GM23338 (cell line): ENCODE measurements around the gene RABGAP1L. TPM values are rescaled to one million over a fixed set of nuclear protein-coding genes. Genes with fewer than 3 reads are reported as not detected.

Experiments used
- ATAC-seq: fragments of 200-7000 bp; cut with Tn5 transposase; 3 replicates; pipeline ENCODE4 v1.9.1; 2020
- DNase-seq: peaks from one replicate; pipeline ENCODE4 v3.0.0-alpha.2; 2015; ENCODE audit warnings: low spot score
- H2AFZ ChIP-seq: fragments of 200-600 bp; sonication (generic); 2 replicates; pipeline ENCODE4 v1.8.0; 2016; ENCODE audit warnings: antibody characterized with exemption, mild to moderate bottlenecking, moderate library complexity
- H3F3A ChIP-seq: fragments of 200-600 bp; sonication (generic); replicated peaks from 2 replicates; pipeline ENCODE4 v1.8.0; 2017; ENCODE audit warnings: antibody characterized with exemption, mixed run types, low read depth
- H3K27ac ChIP-seq: fragments of 200-600 bp; sonication (generic); 2 replicates; pipeline ENCODE4 v1.6.1; 2016; ENCODE audit warnings: low read depth
- H3K27me3 ChIP-seq: fragments of 200-600 bp; sonication (generic); 2 replicates; pipeline ENCODE4 v1.8.0; 2016; ENCODE audit warnings: mild to moderate bottlenecking, mixed run types, moderate library complexity; ENCODE audit not compliant: insufficient read depth
- H3K36me3 ChIP-seq: fragments of 200-600 bp; sonication (generic); 2 replicates; pipeline ENCODE4 v1.8.0; 2016; ENCODE audit warnings: mild to moderate bottlenecking; ENCODE audit not compliant: insufficient read depth
- H3K4me1 ChIP-seq: fragments of 200-600 bp; sonication (generic); 2 replicates; pipeline ENCODE4 v1.8.0; 2016; ENCODE audit warnings: mild to moderate bottlenecking, moderate library complexity; ENCODE audit not compliant: insufficient read depth
- H3K4me2 ChIP-seq: fragments of 200-600 bp; sonication (generic); 2 replicates; pipeline ENCODE4 v1.7.1; 2017; ENCODE audit warnings: mixed run types
- H3K4me3 ChIP-seq: fragments of 200-600 bp; sonication (generic); 2 replicates; pipeline ENCODE4 v1.6.1; 2016; ENCODE audit warnings: mixed run types
- H3K79me2 ChIP-seq: fragments of 200-600 bp; sonication (generic); replicated peaks from 2 replicates; pipeline ENCODE4 v1.8.0; 2017; ENCODE audit warnings: mild to moderate bottlenecking; ENCODE audit not compliant: insufficient read depth
- H3K9me2 ChIP-seq: fragments of 200-600 bp; sonication (generic); 2 replicates; pipeline ENCODE4 v1.8.0; 2017; ENCODE audit not compliant: insufficient read depth
- H4K20me1 ChIP-seq: fragments of 200-600 bp; sonication (generic); replicated peaks from 2 replicates; pipeline ENCODE4 v1.8.0; 2017; ENCODE audit warnings: mild to moderate bottlenecking; ENCODE audit not compliant: insufficient read depth
- H3K27ac Mint-ChIP-seq: 2 replicates; pipeline ENCODE4 v1.8.0; 2020; ENCODE audit warnings: inconsistent platforms, mild to moderate bottlenecking, moderate library complexity, mixed read lengths
- H3K27me3 Mint-ChIP-seq: 3 replicates; pipeline ENCODE4 v1.8.0; 2022; ENCODE audit warnings: low read depth, mild to moderate bottlenecking, moderate library complexity, mixed read lengths, inconsistent platforms; ENCODE audit not compliant: insufficient read depth, poor library complexity
- H3K36me3 Mint-ChIP-seq: 3 replicates; pipeline ENCODE4 v1.8.0; 2021; ENCODE audit warnings: low read depth, mild to moderate bottlenecking, inconsistent platforms, moderate library complexity, mixed read lengths
- H3K4me1 Mint-ChIP-seq: 3 replicates; pipeline ENCODE4 v1.8.0; 2020; ENCODE audit warnings: mild to moderate bottlenecking, inconsistent platforms, mixed read lengths
- H3K4me3 Mint-ChIP-seq: 3 replicates; pipeline ENCODE4 v1.8.0; 2021; ENCODE audit warnings: moderate library complexity, mild to moderate bottlenecking, inconsistent platforms, mixed read lengths
- H3K9me3 Mint-ChIP-seq: 3 replicates; pipeline ENCODE4 v1.8.0; 2020; ENCODE audit warnings: moderate library complexity, mild to moderate bottlenecking, inconsistent platforms, mixed read lengths
- CREB1 ChIP-seq: fragments of 250-450 bp; sonication (Bioruptor Pico); IDR thresholded peaks from 2 replicates; pipeline ENCODE4 v1.5.0; 2020; ENCODE audit warnings: low read depth, mild to moderate bottlenecking, moderate library complexity
- EZH2 ChIP-seq: fragments of 200-600 bp; sonication (generic); IDR thresholded peaks from one replicate; pipeline ENCODE4 v1.8.0; 2017; ENCODE audit warnings: antibody characterized with exemption, mild to moderate bottlenecking, low read depth; ENCODE audit not compliant: unreplicated experiment
- EZH2phosphoT487 ChIP-seq: fragments of 200-600 bp; sonication (generic); IDR thresholded peaks from one replicate; pipeline ENCODE4 v1.8.1; 2018; ENCODE audit warnings: antibody characterized with exemption; ENCODE audit not compliant: unreplicated experiment
- JUNB ChIP-seq: IDR thresholded peaks from one replicate; pipeline ENCODE4 v1.6.1; 2016; ENCODE audit warnings: antibody characterized with exemption; ENCODE audit not compliant: unreplicated experiment
- NANOG ChIP-seq: IDR thresholded peaks from 2 replicates; pipeline ENCODE4 v1.6.1; 2016; ENCODE audit warnings: antibody characterized with exemption, borderline replicate concordance
- POLR2AphosphoS5 ChIP-seq: IDR thresholded peaks from 2 replicates; pipeline ENCODE4 v1.6.1; 2016; ENCODE audit warnings: antibody characterized with exemption, low read depth
- STAT1 ChIP-seq: IDR thresholded peaks from one replicate; pipeline ENCODE4 v1.6.1; 2016; ENCODE audit warnings: antibody characterized with exemption; ENCODE audit not compliant: unreplicated experiment
- ZNF114 ChIP-seq: fragments of 250-450 bp; sonication (Bioruptor Pico); IDR thresholded peaks from 2 replicates; pipeline ENCODE4 v1.5.0; 2020; ENCODE audit warnings: mild to moderate bottlenecking, moderate library complexity
- ZNF331 ChIP-seq: fragments of 250-450 bp; sonication (Bioruptor Pico); IDR thresholded peaks from 2 replicates; pipeline ENCODE4 v1.5.0; 2020; ENCODE audit warnings: low read depth, mild to moderate bottlenecking, moderate library complexity
- polyA plus RNA-seq: library from polyadenylated mRNA; unstranded; fragments of >200 nt; fragmentation: Nextera tagmentation; extraction: Ambion mirVana; gene quantifications from 2 replicates; pipeline ENCODE4 v1.2.1, GENCODE V29; 2016
- total RNA-seq: library from RNA; depleted of rRNA; stranded (reverse); fragments of >200 nt; shearing (Covaris generic); gene quantifications from 2 replicates; pipeline ENCODE4 v1.2.3, GENCODE V29; 2014
- TF ChIP-seq, protein P1 (sequence below): fragments of 250-450 bp; sonication (Bioruptor Pico); IDR thresholded peaks from 2 replicates; pipeline ENCODE4 v1.5.0; 2020; ENCODE audit warnings: mild to moderate bottlenecking, moderate library complexity
- TF ChIP-seq, protein P2 (sequence below), 2 experiments: fragments of 200-600 bp in 1 of 2; sonication (generic) in 1 of 2; conservative IDR thresholded peaks; 2 replicates each; pipeline versions ENCODE4 v1.5.1 to v1.6.1; 2016 to 2017; ENCODE audit warnings: antibody characterized with exemption in 2 of 2, low read depth in 2 of 2, mild to moderate bottlenecking in 2 of 2, moderate library complexity in 1 of 2
- TF ChIP-seq, protein P3 (sequence below): IDR thresholded peaks from one replicate; pipeline ENCODE4 v1.6.1; 2018; ENCODE audit warnings: antibody characterized with exemption; ENCODE audit not compliant: unreplicated experiment
- TF ChIP-seq, protein P4 (sequence below): IDR thresholded peaks from 2 replicates; pipeline ENCODE4 v1.6.1; 2016; ENCODE audit warnings: antibody characterized with exemption

The RABGAP1L gene
- total and polyA plus RNA-seq, 2 experiments from 2014 or later, result 83.2 to 136 TPM

DNA sequence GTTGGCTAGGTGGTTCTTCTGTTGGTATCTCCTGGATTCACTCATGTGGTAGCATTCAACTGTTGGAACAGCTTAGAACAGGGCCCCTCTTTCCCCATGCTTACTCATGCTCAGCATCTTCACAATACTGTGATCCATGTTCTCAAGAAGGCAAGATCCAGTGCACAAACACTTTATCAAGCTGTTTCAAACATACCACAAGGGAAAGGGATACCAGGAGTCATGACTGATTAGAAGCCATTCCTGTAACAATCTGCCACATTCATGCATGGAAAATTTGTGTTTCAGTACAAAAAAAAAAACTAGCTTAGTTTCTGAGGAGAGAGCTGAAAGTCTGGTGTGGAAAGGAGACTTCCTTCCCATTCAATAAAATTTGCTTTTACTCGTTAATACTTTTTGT, 670.7 kb downstream of the RABGAP1L start:
- Histone ChIP-seq H3K4me3 (no peak overlapping the region), H4K20me1 (no peaks in the 10 kb centered on the region), H3K27ac (no peak overlapping the region; the same call in 1 of the 2 replicates), H3K4me1 (peaks cover under 1% of the 10 kb centered on the region; the same call in 1 of the 2 replicates), H2AFZ (no peak overlapping the region), H3K36me3 (no peaks in the 10 kb centered on the region), H3K79me2 (no peaks in the 10 kb centered on the region), H3K9me2 (no peaks in the 10 kb centered on the region), H3K4me2 (no peak overlapping the region), H3K27me3 (no peaks in the 10 kb centered on the region), H3F3A (no peaks in the 10 kb centered on the region)
- ATAC-seq (no peak), DNase-seq (no peak)
- Mint-ChIP-seq H3K27me3 (peaks cover 4% of the 10 kb centered on the region), H3K36me3 (no peaks in the 10 kb centered on the region), H3K9me3 (no peaks in the 10 kb centered on the region), H3K27ac (no peak overlapping the region), H3K4me3 (no peak overlapping the region), H3K4me1 (no peaks in the 10 kb centered on the region)
- TF ChIP-seq CREB1 (CRISPR knock-in tag), result no peak
- no peak for TF ChIP-seq EZH2
- no peak for TF ChIP-seq ZNF114 (CRISPR knock-in tag)
- TF ChIP-seq, protein P1, sequence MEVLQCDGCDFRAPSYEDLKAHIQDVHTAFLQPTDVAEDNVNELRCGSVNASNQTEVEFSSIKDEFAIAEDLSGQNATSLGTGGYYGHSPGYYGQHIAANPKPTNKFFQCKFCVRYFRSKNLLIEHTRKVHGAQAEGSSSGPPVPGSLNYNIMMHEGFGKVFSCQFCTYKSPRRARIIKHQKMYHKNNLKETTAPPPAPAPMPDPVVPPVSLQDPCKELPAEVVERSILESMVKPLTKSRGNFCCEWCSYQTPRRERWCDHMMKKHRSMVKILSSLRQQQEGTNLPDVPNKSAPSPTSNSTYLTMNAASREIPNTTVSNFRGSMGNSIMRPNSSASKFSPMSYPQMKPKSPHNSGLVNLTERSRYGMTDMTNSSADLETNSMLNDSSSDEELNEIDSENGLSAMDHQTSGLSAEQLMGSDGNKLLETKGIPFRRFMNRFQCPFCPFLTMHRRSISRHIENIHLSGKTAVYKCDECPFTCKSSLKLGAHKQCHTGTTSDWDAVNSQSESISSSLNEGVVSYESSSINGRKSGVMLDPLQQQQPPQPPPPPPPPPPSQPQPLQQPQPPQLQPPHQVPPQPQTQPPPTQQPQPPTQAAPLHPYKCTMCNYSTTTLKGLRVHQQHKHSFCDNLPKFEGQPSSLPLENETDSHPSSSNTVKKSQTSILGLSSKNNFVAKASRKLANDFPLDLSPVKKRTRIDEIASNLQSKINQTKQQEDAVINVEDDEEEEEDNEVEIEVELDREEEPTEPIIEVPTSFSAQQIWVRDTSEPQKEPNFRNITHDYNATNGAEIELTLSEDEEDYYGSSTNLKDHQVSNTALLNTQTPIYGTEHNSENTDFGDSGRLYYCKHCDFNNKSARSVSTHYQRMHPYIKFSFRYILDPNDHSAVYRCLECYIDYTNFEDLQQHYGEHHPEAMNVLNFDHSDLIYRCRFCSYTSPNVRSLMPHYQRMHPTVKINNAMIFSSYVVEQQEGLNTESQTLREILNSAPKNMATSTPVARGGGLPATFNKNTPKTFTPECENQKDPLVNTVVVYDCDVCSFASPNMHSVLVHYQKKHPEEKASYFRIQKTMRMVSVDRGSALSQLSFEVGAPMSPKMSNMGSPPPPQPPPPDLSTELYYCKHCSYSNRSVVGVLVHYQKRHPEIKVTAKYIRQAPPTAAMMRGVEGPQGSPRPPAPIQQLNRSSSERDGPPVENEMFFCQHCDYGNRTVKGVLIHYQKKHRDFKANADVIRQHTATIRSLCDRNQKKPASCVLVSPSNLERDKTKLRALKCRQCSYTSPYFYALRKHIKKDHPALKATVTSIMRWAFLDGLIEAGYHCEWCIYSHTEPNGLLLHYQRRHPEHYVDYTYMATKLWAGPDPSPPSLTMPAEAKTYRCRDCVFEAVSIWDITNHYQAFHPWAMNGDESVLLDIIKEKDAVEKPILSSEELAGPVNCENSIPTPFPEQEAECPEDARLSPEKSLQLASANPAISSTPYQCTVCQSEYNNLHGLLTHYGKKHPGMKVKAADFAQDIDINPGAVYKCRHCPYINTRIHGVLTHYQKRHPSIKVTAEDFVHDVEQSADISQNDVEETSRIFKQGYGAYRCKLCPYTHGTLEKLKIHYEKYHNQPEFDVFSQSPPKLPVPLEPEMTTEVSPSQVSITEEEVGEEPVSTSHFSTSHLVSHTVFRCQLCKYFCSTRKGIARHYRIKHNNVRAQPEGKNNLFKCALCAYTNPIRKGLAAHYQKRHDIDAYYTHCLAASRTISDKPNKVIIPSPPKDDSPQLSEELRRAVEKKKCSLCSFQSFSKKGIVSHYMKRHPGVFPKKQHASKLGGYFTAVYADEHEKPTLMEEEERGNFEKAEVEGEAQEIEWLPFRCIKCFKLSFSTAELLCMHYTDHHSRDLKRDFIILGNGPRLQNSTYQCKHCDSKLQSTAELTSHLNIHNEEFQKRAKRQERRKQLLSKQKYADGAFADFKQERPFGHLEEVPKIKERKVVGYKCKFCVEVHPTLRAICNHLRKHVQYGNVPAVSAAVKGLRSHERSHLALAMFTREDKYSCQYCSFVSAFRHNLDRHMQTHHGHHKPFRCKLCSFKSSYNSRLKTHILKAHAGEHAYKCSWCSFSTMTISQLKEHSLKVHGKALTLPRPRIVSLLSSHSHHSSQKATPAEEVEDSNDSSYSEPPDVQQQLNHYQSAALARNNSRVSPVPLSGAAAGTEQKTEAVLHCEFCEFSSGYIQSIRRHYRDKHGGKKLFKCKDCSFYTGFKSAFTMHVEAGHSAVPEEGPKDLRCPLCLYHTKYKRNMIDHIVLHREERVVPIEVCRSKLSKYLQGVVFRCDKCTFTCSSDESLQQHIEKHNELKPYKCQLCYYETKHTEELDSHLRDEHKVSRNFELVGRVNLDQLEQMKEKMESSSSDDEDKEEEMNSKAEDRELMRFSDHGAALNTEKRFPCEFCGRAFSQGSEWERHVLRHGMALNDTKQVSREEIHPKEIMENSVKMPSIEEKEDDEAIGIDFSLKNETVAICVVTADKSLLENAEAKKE (CRISPR knock-in tag), result no peak
- TF ChIP-seq, protein P2, sequence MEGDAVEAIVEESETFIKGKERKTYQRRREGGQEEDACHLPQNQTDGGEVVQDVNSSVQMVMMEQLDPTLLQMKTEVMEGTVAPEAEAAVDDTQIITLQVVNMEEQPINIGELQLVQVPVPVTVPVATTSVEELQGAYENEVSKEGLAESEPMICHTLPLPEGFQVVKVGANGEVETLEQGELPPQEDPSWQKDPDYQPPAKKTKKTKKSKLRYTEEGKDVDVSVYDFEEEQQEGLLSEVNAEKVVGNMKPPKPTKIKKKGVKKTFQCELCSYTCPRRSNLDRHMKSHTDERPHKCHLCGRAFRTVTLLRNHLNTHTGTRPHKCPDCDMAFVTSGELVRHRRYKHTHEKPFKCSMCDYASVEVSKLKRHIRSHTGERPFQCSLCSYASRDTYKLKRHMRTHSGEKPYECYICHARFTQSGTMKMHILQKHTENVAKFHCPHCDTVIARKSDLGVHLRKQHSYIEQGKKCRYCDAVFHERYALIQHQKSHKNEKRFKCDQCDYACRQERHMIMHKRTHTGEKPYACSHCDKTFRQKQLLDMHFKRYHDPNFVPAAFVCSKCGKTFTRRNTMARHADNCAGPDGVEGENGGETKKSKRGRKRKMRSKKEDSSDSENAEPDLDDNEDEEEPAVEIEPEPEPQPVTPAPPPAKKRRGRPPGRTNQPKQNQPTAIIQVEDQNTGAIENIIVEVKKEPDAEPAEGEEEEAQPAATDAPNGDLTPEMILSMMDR (conservative IDR thresholded peaks at IDR 0.05; ENCODE audit: low read depth in 2 of 2), result no peak
- TF ChIP-seq STAT1, result no peak
- TF ChIP-seq, protein P3, sequence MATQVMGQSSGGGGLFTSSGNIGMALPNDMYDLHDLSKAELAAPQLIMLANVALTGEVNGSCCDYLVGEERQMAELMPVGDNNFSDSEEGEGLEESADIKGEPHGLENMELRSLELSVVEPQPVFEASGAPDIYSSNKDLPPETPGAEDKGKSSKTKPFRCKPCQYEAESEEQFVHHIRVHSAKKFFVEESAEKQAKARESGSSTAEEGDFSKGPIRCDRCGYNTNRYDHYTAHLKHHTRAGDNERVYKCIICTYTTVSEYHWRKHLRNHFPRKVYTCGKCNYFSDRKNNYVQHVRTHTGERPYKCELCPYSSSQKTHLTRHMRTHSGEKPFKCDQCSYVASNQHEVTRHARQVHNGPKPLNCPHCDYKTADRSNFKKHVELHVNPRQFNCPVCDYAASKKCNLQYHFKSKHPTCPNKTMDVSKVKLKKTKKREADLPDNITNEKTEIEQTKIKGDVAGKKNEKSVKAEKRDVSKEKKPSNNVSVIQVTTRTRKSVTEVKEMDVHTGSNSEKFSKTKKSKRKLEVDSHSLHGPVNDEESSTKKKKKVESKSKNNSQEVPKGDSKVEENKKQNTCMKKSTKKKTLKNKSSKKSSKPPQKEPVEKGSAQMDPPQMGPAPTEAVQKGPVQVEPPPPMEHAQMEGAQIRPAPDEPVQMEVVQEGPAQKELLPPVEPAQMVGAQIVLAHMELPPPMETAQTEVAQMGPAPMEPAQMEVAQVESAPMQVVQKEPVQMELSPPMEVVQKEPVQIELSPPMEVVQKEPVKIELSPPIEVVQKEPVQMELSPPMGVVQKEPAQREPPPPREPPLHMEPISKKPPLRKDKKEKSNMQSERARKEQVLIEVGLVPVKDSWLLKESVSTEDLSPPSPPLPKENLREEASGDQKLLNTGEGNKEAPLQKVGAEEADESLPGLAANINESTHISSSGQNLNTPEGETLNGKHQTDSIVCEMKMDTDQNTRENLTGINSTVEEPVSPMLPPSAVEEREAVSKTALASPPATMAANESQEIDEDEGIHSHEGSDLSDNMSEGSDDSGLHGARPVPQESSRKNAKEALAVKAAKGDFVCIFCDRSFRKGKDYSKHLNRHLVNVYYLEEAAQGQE, result no peak
- no peak for TF ChIP-seq POLR2AphosphoS5
- TF ChIP-seq ZNF331 (CRISPR knock-in tag), result no peak
- no peak for TF ChIP-seq EZH2phosphoT487
- TF ChIP-seq JUNB, result no peak
- TF ChIP-seq, protein P4, sequence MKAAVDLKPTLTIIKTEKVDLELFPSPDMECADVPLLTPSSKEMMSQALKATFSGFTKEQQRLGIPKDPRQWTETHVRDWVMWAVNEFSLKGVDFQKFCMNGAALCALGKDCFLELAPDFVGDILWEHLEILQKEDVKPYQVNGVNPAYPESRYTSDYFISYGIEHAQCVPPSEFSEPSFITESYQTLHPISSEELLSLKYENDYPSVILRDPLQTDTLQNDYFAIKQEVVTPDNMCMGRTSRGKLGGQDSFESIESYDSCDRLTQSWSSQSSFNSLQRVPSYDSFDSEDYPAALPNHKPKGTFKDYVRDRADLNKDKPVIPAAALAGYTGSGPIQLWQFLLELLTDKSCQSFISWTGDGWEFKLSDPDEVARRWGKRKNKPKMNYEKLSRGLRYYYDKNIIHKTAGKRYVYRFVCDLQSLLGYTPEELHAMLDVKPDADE, result no peak
- TF ChIP-seq NANOG, result no peak
